ENCODE measurements around the gene MYLK.
A peak's percentile ranks its signal among the peaks of the same experiment; 100 is the strongest.

Gene MYLK

DNA sequence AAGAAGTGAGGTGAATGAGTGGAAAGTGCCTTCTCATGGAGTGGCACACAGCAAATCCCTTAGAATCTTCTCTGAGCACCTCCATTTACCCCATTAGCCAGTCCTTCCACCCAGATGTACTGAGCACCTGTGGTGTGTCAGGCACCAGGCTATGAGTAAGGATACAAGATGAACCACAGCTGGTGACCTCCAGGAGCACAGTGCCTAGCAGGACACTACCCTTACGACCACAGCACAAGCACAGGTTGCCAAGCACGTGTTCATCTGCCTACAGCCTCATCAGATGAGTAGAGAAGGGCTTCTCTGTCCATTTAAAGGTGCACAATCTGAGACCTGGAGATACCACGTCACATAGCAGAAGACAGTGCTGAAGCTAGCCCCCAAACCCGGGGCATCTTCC lies 6.2 kb downstream of the MYLK start:
- no peak for DNase-seq (ENCODE audit: low read depth in 2 of 2)

GRCh38 chr3:123877466-123877865 lies 6.7 kb downstream of the MYLK start:
- no peak for DNase-seq (ENCODE audit: low read depth in 2 of 2)

DNA sequence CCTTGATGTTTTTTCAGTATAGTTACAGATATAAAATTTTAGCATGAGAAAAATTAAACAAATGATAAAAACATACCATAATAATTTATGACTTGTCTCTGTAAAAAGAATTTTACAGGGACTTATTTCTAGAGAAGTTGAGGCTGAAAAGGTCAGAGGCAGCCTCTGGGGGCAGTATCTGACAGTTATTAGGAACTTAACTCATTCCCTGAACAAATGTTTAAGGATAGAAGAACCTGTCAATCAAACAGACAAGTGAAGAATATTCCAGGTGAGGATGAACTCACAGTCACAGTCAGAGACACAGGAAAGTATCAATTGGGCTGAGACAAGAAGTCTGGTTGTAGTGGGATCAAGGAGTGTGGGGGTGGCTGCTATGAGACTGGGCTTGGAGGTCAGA lies 7.3 kb downstream of the MYLK start:
- no peak for DNase-seq (ENCODE audit: low read depth in 2 of 2)

DNA sequence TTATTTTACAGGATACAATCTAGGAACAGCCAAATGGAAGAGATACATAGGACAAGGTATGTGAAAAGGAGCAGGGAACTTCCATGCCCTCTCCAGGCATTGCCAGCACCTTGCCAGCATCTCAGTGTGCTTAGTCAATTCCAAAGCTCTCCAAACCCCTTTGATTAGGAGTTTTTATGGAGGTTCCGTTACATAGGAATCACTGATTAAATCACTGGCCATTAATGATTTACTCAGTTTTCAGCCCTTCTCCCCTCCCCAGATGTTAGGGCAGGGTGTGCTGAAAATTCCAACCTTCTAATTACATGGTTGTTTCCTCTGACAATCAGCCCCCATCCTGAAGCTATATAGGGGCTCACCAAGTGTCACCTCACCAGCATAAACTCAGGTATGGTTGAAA lies 11.5 kb downstream of the MYLK start:
- no peak for DNase-seq (ENCODE audit: low read depth in 2 of 2)

DNA sequence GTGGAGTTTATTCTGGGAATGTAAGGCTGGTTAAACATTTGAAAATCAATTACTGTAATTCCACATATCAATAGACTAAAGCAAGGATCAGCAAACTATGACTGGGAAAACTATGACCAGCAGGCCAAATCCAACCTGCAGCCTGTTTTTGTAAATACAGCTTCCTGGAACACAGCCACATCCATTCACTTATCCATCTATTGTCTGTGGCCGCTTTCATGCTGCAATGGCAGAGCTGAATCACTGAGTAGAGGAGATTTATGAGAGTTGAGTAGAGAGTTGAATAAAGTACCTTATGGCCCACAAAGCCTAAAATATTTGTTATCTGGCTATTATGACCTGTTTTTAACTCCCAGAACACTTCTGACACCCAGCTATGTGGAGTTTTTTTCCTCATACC lies 12.2 kb downstream of the MYLK start:
- DNase-seq (ENCODE audit: low read depth in 2 of 2) = no peak

- DNase-seq (ENCODE audit: low read depth in 2 of 2) = no peak
Observed at GRCh38 chr3:123870033-123870432, 14.1 kb downstream of the MYLK start.

DNA sequence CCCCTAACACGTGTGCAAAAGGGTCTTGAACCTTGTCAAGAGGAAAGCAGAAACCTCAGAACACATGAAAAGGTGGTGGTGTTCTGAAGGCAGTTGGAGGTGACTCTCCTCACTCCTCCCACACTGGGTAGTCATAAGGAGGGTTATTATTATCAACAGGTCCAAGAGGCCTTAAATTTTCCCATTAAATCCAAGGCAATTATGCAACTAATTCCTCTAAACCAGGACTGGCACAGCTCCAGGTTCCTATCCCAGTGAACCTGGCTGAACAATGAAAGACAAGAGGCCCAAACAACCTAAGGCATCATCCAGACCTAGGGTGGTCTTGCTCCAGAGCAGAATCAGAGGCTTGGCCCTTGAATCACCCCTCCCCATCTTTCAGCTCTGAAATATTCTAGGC lies 15.0 kb downstream of the MYLK start:
- no peak for DNase-seq (ENCODE audit: low read depth in 2 of 2)

GRCh38 chr3:123864706-123865105 lies 19.4 kb downstream of the MYLK start:
- no peak for DNase-seq (ENCODE audit: low read depth in 2 of 2)

DNA sequence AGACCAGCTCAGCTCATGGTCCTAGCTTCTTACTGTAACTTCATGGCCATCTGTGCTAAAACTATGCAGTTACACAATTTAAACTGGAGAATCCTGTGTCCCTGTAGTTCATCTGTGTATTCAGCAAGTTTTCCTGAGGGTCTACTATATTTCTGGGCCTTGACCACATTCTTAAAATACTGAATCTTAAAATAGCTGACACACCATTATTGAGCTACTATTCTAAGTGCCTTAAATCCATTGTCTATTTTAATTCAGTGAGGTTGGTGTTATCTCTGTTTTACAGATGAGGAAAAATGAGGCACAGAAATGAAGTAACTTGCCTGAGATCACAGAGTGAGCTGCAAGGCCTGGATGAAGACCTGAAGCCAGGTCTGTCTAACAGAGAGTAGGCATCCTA lies 22.0 kb downstream of the MYLK start:
- no peak for DNase-seq (ENCODE audit: low read depth in 2 of 2)

DNA sequence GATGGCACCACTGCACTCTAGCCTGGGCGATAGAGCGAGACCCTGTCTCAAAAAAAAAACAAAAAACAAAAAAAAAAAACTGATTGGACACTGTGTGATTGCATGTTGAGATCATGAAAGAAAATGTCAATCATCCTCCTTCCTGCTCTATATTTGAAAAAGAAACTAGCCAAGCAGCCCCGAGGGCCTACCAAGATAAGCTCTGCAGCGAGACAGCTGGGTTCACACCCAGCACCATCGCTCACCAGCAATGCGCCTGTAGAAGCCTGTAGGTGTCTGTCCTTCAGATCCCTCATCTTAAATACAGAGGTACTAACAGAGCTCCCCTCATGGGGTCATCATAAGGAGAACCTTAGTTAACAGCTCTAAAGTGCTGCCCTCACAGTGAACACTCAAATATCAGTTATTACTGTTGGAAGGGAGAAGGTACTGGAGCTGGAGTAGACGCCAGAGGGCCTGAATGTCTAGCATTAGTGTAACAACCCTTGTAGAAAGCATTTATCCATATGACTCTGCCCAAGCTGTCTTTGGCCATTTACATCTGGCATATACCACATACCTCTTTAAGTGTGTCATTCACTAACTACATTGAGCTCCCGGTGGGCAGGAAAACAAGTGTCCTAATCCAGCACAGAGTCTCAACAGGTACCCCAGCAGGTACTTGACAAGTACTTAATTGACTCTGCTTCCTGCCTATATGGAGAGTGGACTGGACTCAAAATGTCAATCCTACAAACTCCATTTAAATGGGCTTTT lies 22.9 kb downstream of the MYLK start:
- DNase-seq (ENCODE audit: low read depth in 2 of 2) = no peak

DNA sequence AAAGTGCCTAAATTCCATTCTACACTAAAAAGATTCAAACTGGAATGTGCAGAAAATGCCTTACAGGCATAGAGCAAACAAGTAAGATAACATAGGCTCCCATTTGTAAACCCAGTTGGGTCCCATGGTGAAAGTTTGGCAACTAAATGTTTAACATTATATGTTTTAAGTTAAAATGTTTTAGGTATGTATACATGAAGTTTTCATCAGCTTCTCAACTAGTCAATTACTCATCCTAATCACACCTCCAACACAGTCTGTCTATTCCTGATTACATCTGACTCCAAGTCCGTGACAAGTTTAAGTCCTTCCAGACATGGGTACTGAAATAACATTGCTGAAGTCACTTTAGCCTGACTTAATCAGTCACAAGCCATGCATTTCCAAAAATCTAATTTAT lies 25.0 kb downstream of the MYLK start:
- DNase-seq (ENCODE audit: low read depth in 2 of 2) = peak; percentile 75 to 77

DNA sequence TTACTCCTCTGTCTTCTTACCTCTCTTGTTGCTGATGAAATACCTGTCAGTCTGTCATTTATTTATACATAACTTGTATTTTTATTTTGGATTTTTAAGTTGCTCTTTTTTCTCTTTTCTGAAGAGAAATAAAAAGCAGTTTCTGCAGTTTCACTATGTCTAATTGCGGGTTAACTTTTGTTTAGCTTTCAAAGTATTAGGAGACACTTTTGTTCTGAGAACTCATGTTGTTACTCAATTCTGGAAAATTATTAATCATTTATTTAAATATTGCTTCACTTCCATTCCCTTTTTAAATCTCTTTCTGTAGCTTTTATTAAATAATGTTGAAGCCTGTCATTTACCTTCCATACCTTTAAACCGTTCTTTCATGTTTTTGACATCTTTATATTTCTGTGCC lies 29.2 kb downstream of the MYLK start:
- DNase-seq (ENCODE audit: low read depth in 2 of 2) = no peak

DNA sequence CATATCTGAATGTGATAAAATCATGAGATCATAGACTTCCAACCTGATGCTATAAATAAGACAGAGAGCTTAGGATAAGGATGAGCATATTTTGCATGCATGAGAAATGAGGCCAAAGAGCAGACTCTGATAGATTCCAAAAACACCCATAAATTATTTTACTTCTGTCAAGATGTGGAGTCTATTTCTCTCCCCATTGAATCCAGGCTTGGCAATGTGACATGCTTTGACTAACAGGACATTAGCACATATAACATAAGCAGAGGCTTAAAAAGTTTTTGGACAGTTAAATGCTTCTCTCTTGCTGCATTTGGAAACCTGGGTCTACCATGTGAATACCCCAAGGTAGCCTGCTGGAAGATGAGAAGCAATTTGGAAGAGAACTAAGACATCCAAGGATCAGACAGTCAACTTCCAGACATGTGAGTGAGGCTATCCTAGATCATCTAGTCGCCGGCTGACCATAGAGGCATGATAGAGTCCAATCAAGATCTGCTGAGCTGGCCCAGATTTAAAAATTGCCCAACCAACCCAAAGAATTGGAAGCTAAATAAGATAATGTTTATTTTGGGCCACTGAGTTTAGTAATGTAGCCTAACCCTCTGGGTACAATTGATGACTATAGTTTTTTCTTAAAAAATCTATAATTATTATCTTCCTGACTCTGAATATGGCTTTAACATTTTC lies 30.3 kb downstream of the MYLK start:
- DNase-seq (ENCODE audit: low read depth in 2 of 2) = peak; percentile 32 to 44

DNA sequence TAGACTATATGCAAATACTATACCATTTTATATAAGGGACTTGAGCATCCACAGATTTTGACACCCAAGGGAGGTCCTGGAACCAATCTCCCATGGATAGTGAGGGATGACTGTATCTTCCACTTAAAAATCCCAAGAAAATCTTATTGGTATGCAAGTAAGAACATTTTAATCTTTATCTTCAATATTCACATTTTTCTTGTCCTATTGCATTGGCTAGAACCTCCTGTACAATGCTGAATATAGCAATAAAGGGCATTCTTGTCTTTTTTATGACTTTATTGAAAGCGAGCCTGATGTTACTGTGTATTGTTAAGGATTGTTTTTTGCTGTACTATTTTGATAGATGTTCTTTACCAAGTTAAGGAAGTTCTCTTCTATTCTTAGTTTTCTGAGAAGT lies 36.9 kb downstream of the MYLK start:
- DNase-seq (ENCODE audit: low read depth in 2 of 2) = no peak

DNA sequence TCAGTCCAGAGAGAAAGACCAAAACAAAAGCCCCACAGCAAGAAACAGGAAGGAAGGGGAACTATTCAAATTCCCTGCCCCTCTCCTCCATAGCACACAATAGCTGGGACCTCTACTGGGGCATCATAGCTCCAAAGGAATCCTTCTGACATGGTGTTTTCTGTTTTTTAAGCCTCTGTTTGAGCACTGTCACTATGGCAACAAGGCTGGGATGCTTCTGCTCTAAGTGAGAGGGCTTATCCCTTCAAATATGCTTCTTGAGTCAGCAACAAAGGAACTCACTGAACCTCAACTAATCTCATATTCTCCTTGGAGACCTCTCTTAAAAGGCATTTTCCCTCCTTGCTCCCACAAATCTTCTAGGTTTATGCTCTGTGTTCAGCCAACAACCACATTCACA lies 40.5 kb downstream of the MYLK start:
- no peak for DNase-seq (ENCODE audit: low read depth in 2 of 2)

DNA sequence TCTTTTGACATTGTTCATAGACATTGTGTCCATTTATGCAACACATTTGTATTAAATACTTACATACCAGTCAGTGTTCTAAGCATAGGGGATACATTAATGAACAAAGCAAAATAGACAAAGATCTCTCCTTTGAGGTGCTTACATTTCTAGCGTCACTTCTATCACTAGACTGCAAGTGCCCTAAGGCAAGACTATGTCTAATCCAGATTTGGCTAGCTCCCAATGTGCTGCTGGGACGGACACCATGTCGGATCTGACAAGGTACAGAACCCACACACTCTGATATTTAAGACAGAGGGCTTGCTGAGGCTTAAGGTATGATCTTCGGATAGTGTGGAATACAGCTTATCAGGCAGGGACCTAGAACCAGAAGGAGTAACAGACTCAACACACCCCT lies 41.4 kb downstream of the MYLK start:
- DNase-seq (ENCODE audit: low read depth in 2 of 2) = no peak

DNA sequence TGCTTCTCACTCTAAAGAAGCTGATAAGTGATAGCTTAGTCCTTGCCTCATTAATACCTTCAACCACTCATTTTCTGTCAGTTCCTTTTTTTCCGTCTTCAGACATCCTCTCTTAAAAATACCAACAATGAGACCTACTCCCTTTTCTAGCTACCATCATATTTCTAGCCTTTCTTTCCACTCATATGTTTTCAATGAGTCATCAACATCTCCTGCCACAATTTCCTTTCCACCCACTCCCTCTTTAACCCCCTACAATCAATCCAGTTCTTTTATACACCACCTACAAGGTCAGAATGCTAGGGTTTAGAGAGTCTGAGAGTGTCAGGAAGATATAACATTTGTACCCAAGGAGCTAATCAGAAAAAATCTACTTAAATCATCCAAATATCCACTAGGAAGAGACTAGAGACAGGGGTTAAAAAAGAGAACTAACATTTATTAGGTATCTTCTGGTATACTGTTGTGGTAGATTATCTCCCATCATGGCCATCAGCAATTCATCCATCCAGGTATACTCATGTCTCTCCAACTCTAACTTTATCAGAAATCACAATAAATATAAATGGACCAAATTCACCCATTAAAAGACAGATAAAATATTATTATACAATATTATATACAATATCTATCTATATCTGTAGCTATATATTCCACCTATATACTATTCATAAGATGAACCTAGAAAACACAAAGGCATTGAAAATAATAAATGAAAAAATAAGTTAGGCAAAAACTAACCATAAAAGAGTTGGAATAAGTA lies 42.5 kb downstream of the MYLK start:
- no peak for DNase-seq (ENCODE audit: low read depth in 2 of 2)

- no peak for DNase-seq (ENCODE audit: low read depth in 2 of 2)
Observed at GRCh38 chr3:123840961-123841360, 43.2 kb downstream of the MYLK start.

DNA sequence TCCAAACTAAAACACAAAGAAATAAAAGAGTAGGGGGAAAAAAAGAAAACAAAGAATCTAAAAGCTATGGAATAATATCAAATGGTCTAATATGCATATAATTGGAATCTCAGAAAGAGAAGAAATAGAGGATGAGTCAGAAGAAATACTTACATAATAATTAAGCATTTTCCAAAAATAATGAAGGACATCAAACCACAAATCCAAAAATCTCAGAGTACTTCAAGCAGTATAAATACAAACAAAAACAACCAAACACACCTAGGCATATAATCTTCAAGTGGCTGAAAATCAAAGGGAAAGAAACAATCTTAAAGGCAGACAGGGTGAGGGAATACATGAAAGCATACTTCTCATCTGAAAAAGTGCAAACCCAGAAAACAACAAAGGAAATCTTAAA lies 46.3 kb downstream of the MYLK start:
- no peak for DNase-seq (ENCODE audit: low read depth in 2 of 2)

GRCh38 chr3:123834631-123835030 lies 49.5 kb downstream of the MYLK start:
- peak; percentile 74 to 78 for DNase-seq (ENCODE audit: low read depth in 2 of 2)

- DNase-seq (ENCODE audit: low read depth in 2 of 2) = no peak
Observed at GRCh38 chr3:123833398-123833785, 50.7 kb downstream of the MYLK start.

DNA sequence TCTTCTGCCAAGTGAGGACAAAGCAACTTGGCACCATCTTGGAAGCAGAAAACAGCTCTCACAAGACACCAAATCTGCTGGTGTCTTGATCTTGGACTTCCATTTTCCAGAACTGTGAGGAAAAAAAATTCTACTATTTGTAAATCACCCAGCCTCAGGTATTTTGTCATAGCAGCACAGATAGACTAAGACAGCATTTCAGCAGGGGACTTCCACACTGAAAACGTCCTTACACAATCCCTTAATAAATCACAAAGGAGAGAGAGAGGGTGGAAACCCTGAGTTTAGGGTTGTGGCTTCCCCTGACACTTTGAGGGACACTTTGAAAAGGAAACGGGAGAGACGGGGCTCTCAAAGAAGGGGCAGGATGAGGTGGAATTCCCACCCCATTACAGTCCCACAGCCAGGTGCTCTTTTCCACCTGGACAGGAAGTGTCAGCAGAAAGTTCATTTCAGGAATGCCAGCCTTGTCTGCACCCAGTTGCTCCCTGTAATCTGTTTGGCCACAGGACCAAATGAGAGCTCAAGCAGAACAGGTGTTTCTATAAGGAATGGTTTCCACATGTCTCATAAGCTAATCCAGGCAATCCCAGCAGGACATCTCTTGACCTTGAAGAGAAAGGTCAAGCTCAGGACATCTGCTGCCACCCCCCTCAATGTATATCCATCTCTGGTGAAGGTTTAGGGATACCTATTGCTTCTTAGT lies 51.3 kb downstream of the MYLK start:
- no peak for DNase-seq (ENCODE audit: low read depth in 2 of 2)
